GM18867 (cell line): Measurements from ENCODE around the gene EVI2B.
"Not testable (repeated sequence)": the region's sequence is repeated elsewhere in the genome, so short reads cannot be mapped to it uniquely, and the experiment has no call there.

Experiments used
- ATAC-seq: cut with Tn5 transposase; IDR thresholded peaks from one replicate; pipeline ENCODE4 v1.9.1; 2021; ENCODE audit warnings: mild to moderate bottlenecking, moderate library complexity; ENCODE audit not compliant: unreplicated experiment

Gene EVI2B

DNA sequence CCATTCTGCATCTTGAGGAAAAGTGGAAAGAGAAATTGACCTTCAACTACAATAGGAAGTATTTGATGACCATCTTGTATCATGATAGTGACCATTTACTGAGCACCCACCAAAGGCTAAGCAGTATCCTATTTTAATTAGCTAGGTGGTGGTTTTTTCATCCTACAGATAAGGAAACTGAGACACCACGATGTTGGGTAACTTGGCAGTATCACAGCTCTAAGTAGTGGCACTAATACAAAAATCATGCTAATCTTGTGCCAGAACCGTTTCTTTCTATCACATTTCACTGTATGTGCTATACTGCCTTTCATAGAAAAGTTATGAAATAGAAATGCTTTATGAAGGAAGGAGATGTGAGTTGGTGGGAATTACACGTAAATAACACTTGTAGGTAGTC is 2.3 kb downstream of the EVI2B start:
- ATAC-seq, result no peak

DNA sequence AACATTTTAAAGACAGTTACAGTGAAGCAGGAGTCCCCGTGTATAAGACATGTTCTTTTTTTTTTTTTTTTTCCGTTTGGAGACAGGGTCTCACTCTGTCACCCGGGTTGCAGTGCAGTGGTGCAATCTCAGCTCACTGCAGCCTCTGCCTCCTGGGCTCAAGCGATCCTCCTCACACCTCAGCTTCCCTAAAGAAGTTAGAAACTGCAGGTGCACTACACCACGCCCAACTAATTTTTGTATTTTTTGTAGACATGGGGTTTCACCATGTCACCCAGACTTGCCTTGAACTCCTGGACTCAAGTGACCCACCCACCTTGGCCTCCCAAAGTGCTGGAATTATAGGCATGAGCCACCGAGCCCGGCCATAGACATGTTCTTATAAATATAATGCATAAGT is 3.0 kb downstream of the EVI2B start:
- ATAC-seq, result no peak

DNA sequence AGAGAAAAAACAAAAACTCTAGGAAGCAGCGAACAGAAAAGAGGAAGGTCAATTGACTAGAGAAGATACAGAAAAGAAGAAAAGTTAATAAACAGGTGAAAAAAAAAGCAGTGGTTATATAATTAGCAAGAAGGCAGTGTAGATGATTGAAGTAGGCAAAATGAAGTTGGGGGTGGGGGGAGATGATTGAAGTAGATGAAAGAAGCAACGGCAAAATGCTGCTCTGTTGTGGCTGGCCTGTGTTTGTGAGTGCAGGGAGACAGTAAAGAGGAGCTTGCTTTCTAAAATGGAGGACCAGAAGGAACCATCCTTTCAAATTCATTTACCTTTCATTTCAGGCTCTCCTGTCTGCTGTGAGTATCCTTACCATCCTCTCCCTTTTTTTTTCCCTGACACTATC is 3.6 kb downstream of the EVI2B start:
- no peak for ATAC-seq

DNA sequence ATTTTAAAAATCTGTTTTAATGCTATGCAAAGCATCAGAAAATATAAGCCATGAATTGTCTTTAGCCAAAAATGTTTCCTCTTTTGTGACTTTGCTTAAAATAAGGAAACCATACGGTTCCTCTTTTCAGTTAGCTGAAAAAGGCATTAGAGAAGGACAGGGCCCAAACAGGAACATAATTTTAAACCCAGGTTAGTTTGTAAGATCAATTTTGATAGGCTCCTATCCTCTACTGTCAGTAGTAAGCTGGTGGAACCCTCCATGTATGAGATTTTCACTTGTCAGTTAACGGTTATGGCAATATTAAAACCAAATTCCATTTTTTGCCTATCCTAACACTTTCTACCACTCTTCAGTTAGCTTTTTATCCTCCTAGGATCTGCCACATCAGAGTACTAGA is 4.3 kb downstream of the EVI2B start:
- ATAC-seq, result peak; percentile 40

DNA sequence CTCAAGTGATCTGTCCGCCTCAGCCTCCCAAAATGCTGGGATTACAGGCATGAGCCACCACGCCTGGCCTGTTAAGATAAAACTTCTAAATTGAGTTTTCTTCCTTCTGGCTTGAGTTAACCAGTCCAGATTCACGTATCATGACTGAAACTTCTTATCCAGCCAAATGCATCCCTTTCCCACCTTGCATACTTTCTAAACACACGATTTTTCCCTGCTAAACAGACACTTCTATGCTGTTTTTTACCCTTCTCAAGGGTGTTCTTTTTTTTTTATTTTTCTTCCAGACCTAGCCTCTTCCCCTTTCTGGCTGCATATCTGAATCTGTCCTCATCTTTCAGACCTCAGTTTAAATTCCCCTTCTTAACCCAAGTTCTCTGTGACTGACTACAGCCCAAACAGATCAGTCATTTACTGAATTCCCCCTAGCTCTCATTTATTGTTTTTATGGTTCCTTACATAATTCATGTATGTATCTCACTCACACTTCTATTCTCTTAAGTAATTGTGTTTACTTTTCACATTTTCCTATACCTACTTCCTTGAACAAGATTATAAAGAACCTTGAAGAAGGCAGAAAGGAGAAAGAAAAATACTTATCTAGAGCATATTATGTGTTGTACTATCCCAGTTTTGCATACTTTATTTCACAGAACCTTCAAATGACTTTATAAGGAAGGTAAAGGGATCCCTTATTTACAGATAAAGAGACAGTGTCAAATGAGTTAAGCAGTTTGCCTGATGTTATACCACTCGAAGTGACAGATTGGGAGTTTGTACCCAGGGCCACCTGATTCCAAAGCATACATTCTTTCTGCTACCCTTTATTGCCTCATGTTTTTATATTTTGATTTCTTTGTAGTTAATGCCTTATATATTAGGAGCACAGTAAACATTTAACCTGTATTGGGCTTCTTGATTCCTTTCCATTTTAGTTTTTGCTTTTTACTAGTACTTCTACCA is 5.2 kb downstream of the EVI2B start:
- ATAC-seq, result no peak

DNA sequence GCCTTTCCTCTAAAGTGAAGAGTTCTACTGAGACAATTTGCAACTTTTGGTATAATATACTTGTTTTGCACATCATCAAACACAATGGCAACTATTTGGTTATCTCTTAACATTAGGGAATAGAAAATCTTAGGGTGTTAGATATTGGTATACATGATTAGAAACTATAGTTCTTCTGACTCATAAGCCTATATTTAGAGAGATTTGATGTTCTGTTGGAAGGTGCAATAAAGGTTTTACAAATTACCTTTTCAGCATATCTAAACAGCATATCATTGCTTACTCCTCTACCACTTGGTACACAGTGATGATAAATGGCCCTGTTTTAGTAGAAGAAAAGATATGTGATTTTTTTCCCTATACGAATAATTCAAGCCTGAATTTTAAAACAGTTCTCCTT is 6.2 kb downstream of the EVI2B start:
- ATAC-seq, result no peak

DNA sequence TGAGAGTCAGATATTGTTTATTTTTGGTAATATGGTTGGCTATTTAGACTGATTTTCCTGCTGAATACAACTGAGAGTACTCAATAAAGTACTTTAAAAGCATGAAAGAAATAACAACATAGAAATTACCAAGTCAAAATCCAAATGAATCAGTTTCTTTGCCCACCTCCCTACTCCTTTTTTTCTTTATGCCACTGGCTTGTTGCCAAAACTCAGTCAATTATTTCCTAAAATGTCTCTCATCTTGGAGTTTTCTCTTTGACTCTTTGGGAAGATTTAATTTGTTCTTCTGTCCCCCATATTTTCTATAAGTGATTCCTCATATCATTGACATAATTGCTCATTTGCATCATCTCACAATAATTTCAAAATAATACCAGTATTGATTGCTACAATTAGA is 14.2 kb downstream of the EVI2B start:
- ATAC-seq, result no peak

DNA sequence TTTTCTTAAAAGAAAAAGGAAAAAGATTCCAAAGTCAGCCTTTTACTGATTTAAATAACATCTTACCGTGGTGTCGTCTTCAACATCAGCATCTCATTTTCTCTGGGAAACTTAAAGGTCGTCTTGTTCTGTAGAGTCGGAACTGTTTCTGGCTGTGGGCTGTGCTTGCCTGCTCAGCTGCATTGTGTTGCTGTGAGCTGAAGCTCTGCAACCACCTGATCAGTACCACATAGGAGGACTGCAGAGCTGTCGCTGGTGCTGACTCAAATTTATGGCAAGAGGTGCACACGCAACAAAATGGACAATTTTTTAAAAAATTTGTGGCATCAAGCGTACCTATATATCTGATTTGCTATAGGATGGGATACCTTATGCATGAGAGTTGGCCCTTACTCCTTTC is 16.8 kb downstream of the EVI2B start, which contains the start of gene OMG:
Gene OMG (minus strand): TSS at position 150 of the 400 bp plus-strand sequence. CDS start 908 bp downstream, outside the sequence.
- no peak for ATAC-seq

DNA sequence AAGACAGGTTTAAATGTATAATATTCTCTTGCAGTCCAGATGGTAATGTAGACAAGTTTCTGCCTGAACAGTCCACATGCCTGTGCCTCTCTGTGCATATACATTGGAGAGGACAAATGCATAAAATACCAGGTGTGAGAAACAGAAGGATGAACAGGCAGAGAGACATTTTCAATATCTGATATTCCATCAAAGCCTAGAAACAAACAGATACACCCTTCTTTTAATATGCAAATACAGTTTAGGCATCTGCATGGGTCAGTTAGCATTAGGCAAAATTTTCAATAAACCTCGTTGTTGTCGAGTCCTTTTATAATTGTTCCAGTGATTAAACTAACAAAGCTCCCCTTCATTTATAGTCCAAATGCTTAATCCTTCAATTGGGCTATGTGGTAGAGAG is 17.7 kb downstream of the EVI2B start:
- ATAC-seq, result no peak

DNA sequence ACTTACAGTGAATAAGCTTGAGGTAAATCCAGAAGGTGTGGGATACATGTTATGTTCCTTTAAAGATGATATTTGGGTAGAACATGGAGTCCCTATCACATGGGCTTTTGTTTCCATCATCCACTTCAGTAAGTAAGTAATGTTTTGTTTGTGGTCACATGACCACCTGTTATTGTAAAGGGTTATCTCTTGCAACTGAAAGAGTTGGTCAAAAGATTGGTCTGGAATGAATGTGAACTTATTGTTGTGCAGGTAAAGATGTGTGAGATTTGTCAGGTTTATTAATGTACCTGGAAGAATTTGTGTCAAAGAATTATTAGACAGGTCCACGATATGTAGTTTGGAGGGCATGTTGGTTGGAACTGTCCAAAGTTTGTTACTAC is 18.4 kb downstream of the EVI2B start:
- no peak for ATAC-seq

DNA sequence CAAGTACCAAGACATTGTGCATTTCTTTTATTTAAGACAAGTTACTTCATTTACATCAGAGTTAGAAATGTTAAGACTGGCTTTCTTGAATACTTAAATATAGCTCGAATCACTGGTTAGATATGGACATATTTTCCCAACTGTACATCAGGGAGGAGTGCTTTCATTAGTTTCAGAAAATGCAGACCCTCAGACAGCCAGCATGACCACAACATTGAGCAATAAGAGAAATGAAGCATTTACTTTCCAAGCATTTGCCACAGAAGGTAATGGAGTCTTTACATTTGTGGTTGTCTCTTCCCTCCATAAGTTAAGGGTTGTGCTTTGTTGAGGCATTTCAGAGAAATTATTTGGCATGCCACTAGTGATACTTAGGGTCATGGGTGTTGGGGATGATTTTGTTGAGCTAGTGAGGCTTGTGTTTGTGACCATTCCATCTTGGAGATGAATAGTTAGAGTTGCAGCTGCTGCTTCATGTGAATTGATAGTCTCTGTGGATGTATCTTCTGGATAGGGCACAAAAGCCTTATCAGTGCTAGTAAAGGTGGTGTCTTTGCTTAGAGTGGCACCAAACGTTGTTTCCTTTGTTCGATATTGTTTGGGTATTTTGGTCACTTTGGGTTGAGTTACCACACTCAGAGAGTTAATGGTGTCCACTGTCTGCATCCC is 18.9 kb downstream of the EVI2B start:
- no peak for ATAC-seq

DNA sequence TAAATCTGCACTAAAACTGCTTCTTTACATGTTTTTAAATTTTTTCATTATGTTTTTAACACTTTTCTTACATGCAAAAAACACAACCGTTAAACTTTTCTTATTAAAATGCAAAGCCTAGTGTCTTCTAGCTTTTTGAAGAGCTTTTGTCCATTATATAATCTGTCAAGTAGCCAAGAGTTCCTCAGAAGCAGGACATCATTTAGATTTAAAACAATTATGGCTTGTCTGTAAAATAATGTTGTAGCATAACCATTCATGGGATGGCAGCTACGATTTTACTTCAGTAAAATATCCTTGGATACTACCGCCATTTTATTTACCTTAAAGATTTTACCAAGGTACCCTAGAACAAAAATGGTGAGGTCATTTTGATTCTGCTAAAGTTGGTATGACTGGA is 19.6 kb downstream of the EVI2B start:
- ATAC-seq, result no peak

DNA sequence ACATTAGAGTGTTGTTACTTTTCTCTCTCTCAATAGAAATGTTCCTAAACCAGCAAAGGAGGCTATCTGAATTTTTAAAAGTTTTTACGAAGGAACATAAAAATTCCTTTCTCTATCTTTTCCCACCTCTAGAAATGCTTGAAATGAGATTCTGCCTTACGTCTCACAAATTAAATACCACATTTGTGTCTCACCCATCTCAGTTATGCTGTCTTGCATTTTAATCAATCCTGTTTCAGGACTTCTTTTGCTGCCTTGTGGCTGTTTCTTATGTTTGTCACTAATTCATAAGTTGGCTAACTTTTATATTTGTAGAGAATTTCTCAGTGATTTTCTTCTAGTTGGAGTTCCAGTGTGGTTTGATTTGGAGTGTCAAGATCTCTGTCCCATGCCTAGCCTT is 20.3 kb downstream of the EVI2B start:
- ATAC-seq, result no peak

DNA sequence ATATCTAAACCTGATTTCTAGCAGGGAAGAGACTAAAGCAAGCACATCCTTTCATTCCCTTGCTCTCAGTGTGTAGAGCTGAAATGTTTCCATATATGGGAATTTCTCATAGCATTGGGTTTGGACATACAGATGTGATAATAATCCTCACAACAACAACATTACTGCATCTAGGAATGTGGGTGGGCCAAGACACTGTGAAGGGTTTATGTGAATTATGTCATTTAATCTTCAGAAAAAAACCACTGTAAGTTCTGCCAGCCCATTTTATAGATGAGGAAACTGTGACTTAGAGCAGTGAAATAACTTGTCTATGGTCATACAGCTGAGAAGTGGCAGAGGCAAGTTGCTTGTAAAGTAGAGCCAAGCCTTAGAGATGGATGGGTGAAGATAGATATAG is 22.0 kb downstream of the EVI2B start:
- no peak for ATAC-seq

DNA sequence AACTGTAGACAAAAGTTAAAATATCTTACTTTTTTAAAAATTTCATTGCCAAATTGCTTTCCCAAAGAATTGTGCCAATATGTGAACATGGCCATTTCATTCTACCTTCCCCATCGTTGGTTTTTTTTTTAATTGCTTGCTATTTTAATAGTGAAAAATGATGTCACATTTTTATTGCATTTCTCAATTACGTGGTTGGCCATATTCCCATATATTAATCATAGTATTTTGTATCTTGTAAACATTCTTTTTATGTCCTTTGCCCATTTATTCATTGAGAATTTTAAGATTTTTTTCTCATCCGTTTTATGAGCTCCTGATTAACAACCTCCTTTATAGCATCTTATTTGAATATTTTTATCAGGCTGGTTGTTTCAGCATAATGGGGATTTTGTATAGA is 24.1 kb downstream of the EVI2B start:
- no peak for ATAC-seq

DNA sequence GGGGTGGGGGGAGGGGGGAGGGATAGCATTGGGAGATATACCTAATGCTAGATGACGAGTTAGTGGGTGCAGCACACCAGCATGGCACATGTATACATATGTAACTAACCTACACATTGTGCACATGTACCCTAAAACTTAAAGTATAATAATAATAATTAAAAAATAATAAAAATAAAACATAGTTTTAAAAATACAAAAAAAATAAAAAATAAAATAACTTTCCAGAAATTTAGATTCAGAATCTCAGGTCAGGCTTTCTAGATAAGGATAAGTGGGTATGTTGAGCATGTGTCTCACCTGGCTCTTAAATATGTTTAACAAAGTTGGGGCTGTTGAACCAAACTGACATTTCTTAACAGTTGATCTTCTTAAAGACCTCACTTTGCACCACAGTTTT is 25.9 kb downstream of the EVI2B start:
- ATAC-seq, result not testable (repeated sequence)

DNA sequence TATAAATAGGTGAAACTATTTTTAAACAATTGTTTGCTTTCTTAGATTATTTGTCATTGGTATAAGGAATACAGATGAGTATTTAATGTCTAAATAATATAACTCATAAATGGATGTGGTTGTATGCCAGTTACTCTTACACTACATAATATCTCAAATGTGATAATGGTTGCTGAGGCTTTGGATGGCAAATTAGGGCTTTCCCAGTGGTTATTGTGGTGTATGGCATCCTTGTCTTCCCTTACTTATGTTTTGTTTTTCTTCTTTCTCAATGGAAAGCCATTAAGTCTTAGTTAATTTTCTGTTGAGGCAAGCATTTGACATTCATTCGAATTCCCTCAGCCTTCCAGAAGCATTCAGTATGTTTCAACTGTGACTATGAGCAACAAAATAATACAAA is 27.3 kb downstream of the EVI2B start:
- no peak for ATAC-seq

DNA sequence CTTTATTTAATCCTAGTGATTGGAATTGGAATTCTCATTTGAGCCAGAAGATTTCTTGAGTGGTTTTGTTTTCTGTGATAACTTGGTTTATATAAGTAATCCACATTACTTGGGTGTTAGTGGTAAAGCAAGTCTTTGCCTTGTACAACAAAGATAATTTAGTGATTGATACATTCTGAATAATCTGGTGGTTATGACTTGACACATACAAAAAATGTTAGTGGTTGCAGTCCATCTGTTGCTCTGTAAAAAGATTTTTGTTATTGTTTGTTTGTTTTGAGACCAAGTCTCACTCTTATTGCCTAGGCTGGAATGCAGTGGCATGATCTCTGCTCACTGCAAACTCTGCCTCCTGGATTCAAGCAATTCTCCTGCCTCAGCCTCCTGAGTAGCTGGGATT is 30.0 kb downstream of the EVI2B start:
- ATAC-seq, result no peak

DNA sequence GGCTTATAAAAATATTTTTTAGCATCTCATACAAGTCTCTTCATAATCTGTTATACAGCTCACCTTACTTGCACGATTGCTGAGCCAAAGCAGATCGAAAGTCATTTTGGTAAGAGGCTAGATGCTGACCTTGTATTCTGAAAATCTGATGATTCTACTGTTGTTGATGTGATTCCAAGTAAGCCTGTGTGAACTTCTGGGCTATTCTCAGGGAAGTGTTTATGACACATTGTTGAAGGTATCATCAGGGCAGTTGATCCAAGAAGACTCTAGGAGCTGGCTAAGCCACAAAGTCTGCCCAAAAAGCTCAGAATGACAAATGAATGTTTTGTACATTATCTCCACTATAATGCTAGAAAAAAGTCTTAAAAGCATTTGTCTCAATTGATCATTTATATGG is 32.8 kb downstream of the EVI2B start:
- no peak for ATAC-seq

DNA sequence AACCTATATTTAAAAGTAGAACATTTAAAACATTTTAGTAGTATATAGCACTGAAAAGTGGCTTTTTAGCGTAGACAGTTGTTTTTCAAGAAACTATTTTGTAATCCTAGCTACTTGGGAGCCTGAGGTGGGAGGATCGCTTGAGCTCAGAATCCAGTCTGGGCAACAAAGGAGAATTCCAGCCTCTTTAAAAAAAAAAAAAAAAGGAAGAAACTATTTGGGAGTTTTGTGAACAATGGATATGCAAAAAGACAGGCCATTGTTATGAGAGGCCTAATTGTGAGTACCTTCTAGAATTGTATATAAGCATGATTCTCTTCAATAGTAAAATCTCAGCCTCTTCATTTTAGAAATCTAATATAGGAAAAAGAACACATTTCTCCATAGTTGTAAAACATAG is 34.5 kb downstream of the EVI2B start:
- ATAC-seq, result no peak

DNA sequence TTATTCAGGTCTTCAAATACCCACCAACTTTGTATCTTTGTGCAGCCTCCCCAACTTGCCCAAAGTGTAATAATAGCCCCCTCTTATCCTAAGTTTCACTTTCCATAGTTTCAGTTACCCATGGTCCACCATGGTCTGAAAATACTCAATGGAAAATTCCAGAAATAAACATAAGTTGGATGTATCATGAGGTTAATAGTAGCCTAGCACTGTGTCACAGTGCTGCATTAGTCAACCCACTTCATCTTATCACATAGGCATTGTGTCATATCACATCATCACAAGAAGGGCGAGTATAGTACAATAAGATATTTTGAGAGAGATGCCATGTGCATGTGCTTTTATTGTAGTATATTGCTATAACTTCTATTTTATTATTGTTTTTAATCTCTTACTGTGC is 38.7 kb downstream of the EVI2B start:
- ATAC-seq, result no peak

DNA sequence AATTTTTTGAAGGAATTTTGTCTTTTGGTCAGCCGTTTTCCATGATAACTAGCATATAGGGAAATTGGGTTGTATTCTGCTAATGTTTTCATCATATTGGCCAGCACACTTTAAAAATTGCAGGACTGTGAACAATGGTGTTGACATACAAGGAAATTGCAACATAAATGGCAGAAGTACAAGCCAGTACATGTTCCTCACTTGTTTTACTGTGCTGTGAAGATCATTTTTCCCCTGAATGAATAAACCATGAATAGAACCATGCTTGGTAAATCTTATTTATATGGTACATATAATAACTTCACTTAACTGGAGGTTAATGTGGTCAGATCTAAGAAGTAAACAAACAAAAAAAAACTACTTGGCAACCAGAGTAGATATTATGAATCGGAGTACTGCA is 39.6 kb downstream of the EVI2B start:
- no peak for ATAC-seq
